HG02610 (cell line): ENCODE results near the gene LRRC17.

ENCODE experiments used
- ATAC-seq: cut with Tn5 transposase; IDR thresholded peaks from one replicate; pipeline ENCODE4 v1.9.1; 2021; ENCODE audit warnings: mild to moderate bottlenecking, moderate library complexity; ENCODE audit not compliant: unreplicated experiment

The LRRC17 gene

DNA sequence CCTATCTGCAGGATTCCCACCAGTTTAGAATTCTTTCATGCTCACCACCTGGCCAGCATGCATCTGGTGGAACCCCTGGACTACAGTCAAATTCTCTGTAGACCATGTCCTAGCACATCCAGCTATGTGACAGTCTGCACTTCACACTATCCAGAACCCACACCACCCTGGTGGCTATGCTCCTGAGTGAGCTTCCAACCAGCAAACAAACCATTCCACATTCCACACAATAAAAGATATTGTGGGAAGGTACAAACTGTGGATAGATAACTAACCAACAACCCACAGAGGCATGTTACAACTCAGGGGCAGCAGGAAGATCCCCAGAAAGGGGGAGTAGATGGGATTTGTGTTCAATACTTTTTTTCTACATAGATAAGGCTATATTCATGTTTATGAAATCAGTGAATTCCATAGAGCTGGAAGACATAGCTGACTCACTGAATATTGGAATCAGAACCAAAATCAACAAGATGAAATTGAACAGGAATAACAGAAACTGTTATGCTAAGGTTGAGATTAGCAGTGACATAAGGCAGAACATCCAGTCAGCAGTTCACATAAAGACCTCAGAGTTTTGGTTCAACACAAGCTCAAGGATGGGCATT lies 72.5 kb downstream of the LRRC17 start:
- no peak for ATAC-seq

DNA sequence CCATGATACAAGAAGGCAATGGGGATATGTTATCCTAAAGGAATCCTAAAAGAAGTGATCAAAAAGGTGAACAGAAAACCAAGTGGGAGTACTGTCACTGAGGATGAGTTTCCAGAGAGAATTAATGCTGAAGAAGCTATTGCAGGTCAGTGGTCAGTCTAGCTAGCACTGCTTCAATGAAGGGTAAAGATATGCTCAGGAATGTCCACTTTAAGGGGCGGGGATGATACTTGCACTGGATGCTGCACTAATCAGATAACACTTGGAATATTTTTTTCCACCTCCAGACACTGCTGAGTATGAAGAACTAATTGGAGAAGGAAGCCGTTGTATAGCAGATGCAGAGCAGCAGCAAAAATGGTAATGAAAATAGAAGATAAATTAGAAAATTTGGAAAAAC lies 75.3 kb downstream of the LRRC17 start:
- ATAC-seq = no peak

- ATAC-seq = no peak
These were observed 76.1 kb downstream of the LRRC17 start for GRCh38 chr7:102988631-102989560.

GRCh38 chr7:102990642-102991041 lies 77.8 kb downstream of the LRRC17 start:
- no peak for ATAC-seq

GRCh38 chr7:102991077-102991539 lies 78.3 kb downstream of the LRRC17 start:
- ATAC-seq = no peak

DNA sequence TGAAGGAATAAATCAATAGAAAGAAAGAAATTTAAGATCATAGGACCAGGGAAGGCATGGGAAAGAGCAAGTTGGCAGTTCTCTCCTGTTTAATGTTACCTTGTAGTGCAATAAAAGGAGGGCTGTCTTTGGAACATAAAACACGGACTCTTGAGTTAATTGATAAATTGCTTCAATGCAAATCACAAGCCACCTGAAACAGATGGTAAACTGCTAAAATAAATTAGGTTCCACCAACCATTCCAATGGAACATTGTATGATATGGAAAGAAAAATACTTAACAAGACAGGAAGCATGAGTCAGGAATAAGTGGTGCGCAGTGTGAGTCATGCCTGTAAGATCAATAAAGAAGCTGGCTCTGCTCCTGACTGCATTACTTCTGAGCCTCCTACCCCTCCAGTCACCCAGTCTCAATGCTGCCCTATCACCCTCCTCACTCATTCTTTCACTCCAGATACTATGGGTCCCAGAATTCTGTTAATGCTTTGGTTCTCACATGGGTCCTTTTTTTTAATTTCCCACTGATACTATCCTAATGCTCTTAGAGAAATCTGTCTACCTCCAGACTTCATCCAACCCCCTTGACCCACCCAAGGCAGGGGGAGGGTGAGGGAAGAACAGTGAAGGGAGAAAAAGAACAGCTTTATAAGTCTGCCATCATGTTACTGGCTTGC lies 78.9 kb downstream of the LRRC17 start:
- ATAC-seq = no peak

DNA sequence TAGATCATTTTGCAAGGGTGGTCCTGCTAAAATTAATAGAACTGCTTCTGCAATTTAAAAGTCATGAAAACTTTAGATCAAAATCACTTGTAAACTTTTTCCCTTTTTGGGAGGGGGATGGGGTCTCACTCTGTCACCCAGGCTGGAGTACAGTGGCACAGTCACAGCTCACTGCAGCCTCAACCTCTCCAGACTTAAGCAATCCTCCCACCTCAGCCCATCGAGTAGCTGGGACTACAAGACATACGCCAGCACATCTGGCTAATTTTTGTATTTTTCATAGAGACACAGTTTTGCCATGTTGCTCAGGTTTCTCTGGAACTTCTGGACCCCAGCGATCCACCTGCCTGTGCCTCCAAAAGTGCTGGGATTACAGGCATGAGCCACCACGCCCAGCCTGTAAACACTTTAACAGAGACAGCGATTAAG lies 79.7 kb downstream of the LRRC17 start:
- no peak for ATAC-seq

DNA sequence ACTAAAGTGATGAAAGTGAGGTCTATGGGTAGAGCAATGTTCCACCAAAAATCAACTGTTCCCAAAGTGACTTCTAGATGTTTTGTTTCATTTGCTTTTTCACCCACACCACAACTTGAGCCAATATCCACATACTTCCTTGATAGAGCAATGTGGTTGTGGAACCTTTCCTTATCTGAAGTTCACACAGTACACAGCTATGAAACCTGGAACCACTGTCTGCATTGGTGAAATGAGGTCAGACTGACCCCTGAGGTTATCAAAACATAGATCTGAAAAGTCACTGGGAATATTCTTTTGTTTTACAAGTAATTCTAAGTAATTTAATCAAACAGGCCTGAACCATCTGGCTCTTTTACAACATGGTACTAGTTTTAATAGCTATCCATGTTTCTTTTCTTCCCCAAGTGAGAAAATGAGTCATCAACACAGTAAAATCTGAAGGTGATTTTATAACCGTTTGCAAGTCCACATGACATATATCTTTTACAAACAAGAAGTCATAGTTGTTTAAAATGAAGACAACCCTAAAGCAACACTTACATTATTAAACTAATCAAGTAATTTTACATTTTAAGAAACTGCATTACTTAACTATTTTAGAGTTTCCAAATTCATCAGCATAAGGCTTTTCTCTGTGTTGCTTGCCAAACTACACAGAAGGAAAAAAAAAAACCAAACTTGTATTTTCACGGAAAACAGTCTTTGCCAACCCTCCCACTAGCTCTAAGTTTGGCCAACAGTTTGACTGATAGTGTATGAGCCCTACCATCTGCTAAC lies 80.3 kb downstream of the LRRC17 start:
- ATAC-seq = no peak

GRCh38 chr7:102993718-102994029 lies 80.9 kb downstream of the LRRC17 start:
- ATAC-seq = no peak

DNA sequence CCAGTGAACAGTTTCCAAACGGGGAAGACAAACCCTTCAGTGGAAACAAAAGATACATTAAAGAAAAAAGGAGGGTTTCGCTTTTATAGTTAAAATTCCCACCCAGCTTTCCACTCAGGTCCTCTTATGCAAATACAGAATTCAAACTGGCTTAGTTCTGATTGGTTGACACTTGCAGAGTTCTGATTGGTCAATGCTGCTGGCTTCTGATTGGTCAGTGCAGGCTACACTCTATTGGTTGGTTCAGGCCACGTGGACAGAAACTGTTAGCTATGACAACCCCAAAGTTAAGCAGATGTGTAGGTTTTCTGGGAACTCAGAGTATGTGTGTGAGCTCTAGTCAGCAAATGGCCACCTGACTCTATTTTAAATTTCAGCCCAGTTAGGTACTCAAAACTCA lies 81.8 kb downstream of the LRRC17 start:
- no peak for ATAC-seq
